ENCODE results near the gene ARHGAP15. TPM values are rescaled to one million over a fixed set of nuclear protein-coding genes. Genes with fewer than 3 reads are reported as not detected.

Gene ARHGAP15
- total RNA-seq, 4 donors from 2014 or later: 0.80 to 53.1 (median 12.7) TPM

DNA sequence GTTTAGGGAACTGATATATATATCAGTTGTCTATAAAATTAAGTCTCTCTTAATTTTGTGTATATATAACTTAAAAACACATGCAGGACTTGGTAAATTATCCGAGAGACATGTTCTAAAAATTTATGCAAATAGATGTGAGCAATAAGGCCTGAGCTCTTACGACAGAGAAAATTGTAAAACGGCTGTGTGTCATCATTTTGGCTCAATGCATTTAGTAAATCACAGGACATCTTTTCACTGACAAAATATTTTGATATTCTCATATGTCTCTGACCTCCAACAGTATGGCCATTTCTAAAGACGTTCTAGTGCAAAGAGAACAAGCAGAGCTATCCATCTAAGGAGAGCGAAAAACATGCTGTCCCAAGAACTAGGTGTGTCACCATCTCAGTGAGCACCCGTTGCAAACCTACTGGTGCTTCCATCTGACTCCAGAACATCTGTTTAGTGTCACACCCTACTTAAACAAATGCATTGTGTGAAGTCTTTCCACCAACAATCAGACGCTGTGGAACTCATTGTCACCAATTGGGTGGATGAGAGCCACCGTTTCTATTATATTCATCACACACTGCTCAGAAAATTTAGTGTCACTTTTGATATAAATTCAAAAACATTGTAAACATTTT is 108.0 kb downstream of the ARHGAP15 start:
- Histone ChIP-seq H3K9me3 (no peaks in the 10 kb centered on the region), H3K4me3 (no peak overlapping the region), H3K27ac (no peak overlapping the region), H3K27me3 (no peaks in the 10 kb centered on the region), H3K36me3 (no peaks in the 10 kb centered on the region), H3K4me1 (no peaks in the 10 kb centered on the region)
- TF ChIP-seq POLR2AphosphoS5 (IDR thresholded peaks at IDR 0.05): no peak
- no peak for TF ChIP-seq POLR2A (IDR thresholded peaks at IDR 0.05)
- intact Hi-C loops (cut with DNase I; ENCODE audit: low total_unique reads): no loop called here
- 74 to 78% methylated on average over 7 to 8 of the region's 8 CpGs for WGBS, 2 donors (ENCODE audit: low coverage in 1 of 2)
- no peak for DNase-seq
- in situ Hi-C loops (cut with MboI; ENCODE audit: low pct_ligation_motif_present in 1 of 4, low pct_unique_long_range_greater_than_20kb in 1 of 4, low sequenced_read_pairs in 3 of 4): no loop called here

DNA sequence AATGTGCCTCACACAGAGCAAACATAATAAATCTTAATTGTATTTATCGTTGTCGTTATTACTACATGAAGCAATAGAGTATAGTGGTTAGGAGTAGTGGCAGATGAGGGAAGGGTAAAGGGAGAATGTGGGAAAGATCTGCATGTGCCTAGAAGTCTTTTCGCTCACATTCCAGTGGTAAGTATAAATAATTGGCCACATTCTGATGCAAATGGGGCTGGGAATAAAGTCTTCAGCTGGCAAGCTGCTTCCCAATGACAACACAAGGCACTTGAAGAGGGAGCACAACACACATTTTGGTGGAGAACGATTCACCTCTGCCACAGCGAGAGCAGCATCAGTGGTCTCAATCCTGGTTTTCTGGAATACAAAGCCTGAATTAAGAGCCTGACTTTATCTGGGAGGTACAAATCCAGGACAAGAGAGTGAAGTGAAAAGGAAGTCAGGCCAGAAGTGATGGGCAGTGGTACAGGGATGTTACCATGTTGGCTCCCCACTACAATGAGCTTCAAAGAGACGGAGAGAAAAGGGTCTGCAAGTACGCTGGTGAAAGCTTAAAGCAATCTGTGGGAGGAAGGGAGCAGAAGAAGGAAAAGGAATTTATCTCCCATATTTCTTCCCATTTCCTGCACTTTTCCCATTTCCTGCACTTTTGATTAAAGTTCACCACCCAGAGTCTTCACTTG is 112.3 kb downstream of the ARHGAP15 start:
- no peaks in the 10 kb centered on the region for H3K36me3 ChIP-seq
- TF ChIP-seq POLR2AphosphoS5 (IDR thresholded peaks at IDR 0.05): no peak
- TF ChIP-seq POLR2A (IDR thresholded peaks at IDR 0.05): no peak
- H3K4me3 ChIP-seq: no peak overlapping the region
- no peak for DNase-seq
- peaks cover 0 to 5% (median 0%) of the 10 kb centered on the region in 4 donors for H3K4me1 ChIP-seq
- in situ Hi-C loops (cut with MboI; ENCODE audit: low pct_ligation_motif_present in 1 of 4, low pct_unique_long_range_greater_than_20kb in 1 of 4, low sequenced_read_pairs in 3 of 4) (no loop called here), intact Hi-C loops (cut with DNase I; ENCODE audit: low total_unique reads) (no loop called here)
- no peaks in the 10 kb centered on the region for H3K27me3 ChIP-seq
- H3K27ac ChIP-seq: no peak overlapping the region
- no peaks in the 10 kb centered on the region for H3K9me3 ChIP-seq
- 75 to 79% methylated on average over 7 of the region's 7 CpGs for WGBS, 2 donors (ENCODE audit: low coverage in 1 of 2)

DNA sequence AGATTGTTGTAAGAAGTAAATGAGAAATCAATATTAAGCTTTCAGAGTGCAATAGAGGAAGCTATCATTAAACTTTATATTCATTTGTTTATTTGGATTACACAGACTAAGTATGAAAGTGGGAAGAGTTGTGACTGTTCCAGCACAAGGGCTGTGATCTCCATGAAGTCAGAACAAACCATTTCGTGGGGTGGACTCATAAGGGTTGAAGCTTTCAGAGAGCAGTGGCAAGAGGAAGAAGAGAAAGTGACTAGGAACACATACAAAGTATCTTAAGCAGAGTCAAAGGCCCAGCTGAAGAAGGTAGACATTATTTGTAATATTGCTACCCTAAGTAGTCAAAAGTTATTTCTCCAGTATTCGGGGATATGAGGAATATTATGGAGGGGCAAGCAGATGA is 117.0 kb downstream of the ARHGAP15 start:
- TF ChIP-seq, protein P1, sequence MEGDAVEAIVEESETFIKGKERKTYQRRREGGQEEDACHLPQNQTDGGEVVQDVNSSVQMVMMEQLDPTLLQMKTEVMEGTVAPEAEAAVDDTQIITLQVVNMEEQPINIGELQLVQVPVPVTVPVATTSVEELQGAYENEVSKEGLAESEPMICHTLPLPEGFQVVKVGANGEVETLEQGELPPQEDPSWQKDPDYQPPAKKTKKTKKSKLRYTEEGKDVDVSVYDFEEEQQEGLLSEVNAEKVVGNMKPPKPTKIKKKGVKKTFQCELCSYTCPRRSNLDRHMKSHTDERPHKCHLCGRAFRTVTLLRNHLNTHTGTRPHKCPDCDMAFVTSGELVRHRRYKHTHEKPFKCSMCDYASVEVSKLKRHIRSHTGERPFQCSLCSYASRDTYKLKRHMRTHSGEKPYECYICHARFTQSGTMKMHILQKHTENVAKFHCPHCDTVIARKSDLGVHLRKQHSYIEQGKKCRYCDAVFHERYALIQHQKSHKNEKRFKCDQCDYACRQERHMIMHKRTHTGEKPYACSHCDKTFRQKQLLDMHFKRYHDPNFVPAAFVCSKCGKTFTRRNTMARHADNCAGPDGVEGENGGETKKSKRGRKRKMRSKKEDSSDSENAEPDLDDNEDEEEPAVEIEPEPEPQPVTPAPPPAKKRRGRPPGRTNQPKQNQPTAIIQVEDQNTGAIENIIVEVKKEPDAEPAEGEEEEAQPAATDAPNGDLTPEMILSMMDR (IDR thresholded peaks at IDR 0.05): no peak
- in situ Hi-C loops (cut with MboI; ENCODE audit: low pct_ligation_motif_present in 1 of 4, low pct_unique_long_range_greater_than_20kb in 1 of 4, low sequenced_read_pairs in 3 of 4) (no loop called here), intact Hi-C loops (cut with DNase I; ENCODE audit: low total_unique reads) (no loop called here)
- WGBS, 2 donors (ENCODE audit: low coverage in 1 of 2): 70 to 83% methylated on average over 1 to 2 of the region's 2 CpGs
- Histone ChIP-seq H3K27me3 (no peaks in the 10 kb centered on the region), H3K4me3 (no peak overlapping the region), H3K4me1 (peaks cover 0 to 14% (median 0%) of the 10 kb centered on the region in 4 donors), H3K27ac (no peak overlapping the region), H3K9me3 (no peaks in the 10 kb centered on the region), H3K36me3 (no peaks in the 10 kb centered on the region)
- no peak for DNase-seq

DNA sequence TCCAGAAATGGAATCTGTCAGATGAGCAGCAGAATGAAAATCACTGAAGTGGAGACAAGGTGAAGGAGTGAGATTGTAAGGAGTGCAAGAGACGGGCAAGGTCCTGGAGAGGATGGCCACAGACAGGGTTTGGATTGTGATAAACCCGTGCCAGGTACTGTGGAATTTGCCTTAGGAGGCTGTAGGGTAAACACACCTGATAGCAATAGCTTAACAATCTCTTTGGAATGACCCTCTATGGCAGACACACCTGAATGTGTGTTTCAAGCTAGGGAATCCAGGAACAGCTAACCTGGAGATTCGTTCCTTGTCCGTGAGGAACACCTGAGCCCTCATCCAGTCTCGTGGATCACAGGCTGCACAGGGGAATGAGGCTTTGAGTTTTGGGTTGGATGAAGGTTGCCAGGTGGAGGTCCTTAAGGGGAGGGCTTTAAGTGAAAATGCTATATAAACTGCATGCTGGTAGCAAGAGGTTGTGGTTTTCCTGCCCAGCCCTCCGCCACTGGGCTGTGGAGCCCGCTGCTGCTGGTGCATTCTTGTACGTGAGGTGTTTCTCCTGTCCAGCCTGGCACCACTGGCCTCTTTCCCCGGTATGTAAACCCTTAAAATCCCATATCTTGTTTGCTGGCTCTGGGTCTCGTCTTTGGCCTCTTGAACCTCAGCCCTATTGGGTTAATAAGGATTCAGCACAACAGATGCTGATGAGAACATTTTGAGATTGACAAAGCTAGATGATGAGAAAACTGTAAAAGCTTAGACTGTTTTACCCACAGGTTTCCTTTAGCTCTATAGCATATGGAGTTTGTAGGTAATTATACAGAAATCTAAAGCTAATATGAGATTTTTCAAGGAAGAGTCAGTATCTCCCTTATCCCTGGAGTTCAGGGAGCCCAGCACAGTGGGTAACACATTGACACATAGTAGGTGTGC is 117.9 kb downstream of the ARHGAP15 start:
- intact Hi-C loops (cut with DNase I; ENCODE audit: low total_unique reads): no loop called here
- in situ Hi-C loops (cut with MboI; ENCODE audit: low pct_ligation_motif_present in 1 of 4, low pct_unique_long_range_greater_than_20kb in 1 of 4, low sequenced_read_pairs in 3 of 4): no loop called here
- TF ChIP-seq, protein P1 (IDR thresholded peaks at IDR 0.05): no peak
- no peak for TF ChIP-seq POLR2A (IDR thresholded peaks at IDR 0.05)
- TF ChIP-seq POLR2AphosphoS5 (IDR thresholded peaks at IDR 0.05): no peak
- no peak for TF ChIP-seq EP300 (IDR thresholded peaks at IDR 0.05; ENCODE audit: low read depth)
- peak; percentile 13 for DNase-seq
- 65 to 72% methylated on average over 2 to 10 of the region's 10 CpGs for WGBS, 2 donors (ENCODE audit: low coverage in 1 of 2)
- Histone ChIP-seq H3K27me3 (no peaks in the 10 kb centered on the region), H3K27ac (peak overlapping the region in 1 of 4 donors; percentile 31), H3K4me1 (peaks cover 0 to 14% (median 0%) of the 10 kb centered on the region in 4 donors), H3K4me3 (no peak overlapping the region), H3K36me3 (no peaks in the 10 kb centered on the region), H3K9me3 (no peaks in the 10 kb centered on the region)

DNA sequence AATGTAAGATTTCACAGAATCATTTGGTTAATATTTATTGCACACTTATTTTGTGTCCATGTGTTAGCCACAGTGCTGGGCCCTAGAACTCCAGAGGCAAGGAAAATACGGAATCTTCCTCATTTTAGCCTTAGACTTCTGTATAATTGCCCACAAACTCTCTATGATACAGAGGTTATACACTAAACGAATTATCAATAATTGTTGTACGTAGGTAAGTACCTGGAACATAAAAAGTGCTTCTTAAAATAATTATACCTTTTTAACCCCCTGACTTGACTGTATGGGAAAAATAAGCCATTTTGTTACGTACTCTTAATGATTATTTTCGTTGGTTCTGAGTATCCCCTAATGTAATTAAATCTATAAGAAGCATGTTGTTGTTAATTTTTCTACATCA is 119.4 kb downstream of the ARHGAP15 start:
- intact Hi-C loops (cut with DNase I; ENCODE audit: low total_unique reads): no loop called here
- Histone ChIP-seq H3K27me3 (no peaks in the 10 kb centered on the region), H3K36me3 (no peaks in the 10 kb centered on the region), H3K27ac (no peak overlapping the region), H3K4me1 (peaks cover 0 to 14% (median 0%) of the 10 kb centered on the region in 4 donors), H3K4me3 (no peak overlapping the region), H3K9me3 (no peaks in the 10 kb centered on the region)
- TF ChIP-seq POLR2AphosphoS5 (IDR thresholded peaks at IDR 0.05) (no peak), EP300 (IDR thresholded peaks at IDR 0.05; ENCODE audit: low read depth) (no peak), POLR2A (IDR thresholded peaks at IDR 0.05) (no peak)
- TF ChIP-seq, protein P1 (IDR thresholded peaks at IDR 0.05): no peak
- DNase-seq: no peak
- in situ Hi-C loops (cut with MboI; ENCODE audit: low pct_ligation_motif_present in 1 of 4, low pct_unique_long_range_greater_than_20kb in 1 of 4, low sequenced_read_pairs in 3 of 4): no loop called here
- 85 to 89% methylated on average over 5 of the region's 5 CpGs for WGBS, 2 donors (ENCODE audit: low coverage in 1 of 2)

Data from transverse colon (tissue), 4 donors.